GM19468 (cell line): ENCODE results near the gene LINS1.

Experiments
- ATAC-seq: cut with Tn5 transposase; IDR thresholded peaks from one replicate; pipeline ENCODE4 v1.9.1; 2021; ENCODE audit warnings: mild to moderate bottlenecking, moderate library complexity, moderate number of reproducible peaks; ENCODE audit not compliant: unreplicated experiment; ENCODE audit errors: extremely low read depth

LINS1 gene

DNA sequence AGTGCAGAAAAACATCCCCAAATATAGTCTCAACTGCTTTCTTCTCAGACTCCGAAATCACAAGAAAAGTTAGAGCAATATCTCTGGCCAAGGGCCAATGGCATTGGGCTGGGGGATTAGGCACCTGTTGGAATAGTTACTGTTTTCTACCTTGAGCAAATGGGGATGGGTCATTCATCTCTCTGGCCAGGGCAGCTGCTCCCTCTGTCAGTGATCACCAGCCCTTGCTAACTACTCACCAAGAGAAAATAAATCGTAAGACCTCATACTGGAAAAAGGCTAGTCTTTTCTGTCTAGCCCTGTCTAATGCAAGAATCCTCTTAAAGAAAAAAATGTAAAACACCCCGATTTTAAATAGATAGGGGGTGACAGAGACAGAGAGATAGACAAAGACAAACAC lies 84.1 kb downstream of the LINS1 start:
- ATAC-seq = no peak
